NK-92 (cell line): ENCODE measurements around the gene BPIFB1.

Source experiments
- DNase-seq: peaks from one replicate; lab custom pipeline; 2025; ENCODE audit not compliant: unreplicated experiment; lab: John Stamatoyannopoulos, UW

BPIFB1 gene

DNA sequence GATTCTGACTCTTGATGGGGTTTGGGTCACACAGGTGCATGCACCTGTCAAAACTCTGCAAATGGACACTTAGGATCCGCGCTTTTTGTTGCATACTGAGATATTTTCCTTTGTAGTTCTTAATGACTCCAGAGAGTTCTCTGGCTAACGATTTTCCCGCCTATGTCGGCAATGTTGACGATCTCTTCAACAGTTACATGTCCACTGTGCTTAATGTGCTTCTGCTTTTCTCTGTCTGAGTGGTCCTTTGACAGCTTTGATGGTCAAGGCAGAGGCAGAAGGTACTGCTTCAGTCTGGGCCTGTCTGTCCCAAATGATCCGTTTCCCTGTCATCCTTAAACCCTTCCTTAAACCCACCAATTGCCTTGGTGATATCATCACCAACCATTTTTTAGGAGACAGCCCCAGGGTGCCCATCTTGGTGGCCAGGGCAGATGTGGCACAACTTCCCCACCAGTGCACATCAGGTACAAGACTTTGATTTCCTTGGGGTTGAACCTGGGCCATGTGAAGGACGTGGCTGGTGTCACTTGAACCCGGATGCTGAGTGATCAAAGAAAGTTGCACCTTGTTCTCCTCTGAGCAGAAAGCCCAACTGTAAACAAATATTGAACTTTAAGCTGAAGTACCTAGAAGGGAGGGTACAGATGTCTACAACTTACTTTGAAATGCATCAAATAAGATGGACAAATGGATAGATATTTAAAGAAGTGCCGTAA is 10.7 kb upstream of the BPIFB1 start:
- DNase-seq: no peak

DNA sequence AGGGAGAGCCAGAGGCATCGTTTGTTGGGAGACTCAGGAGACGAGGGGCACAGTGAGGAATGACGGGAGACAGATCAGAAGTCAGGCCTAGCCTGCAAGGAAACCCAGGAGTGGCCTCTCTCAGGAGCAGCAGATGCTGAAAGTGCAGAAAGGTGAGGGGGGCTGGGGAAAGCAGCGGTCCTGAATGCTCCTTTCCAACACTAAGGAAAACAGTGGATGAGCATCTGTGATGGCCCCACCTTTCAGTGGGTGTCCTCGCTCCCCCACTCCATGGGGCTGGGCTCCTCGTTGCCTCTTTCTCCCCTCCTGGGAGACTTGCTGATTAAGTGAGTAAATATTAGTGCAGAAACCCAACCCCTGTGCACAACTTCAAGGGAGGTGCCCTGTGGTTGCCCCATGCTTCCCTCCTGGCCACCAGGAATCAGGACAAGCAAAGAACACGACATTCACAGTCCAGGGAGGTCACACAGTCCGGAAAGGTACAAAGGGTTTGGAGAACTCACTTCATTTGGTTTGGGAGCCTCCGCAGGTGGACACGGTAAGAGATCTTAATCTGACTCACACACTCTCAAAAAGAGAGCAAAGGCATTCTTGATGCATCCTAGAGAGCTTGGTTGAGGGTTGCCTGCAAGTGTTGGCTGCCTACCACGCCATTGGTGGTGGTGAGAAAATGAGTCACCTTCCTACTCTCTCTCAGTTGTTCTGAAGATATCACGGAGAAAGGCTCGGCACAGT is 9.7 kb upstream of the BPIFB1 start:
- DNase-seq: no peak

DNA sequence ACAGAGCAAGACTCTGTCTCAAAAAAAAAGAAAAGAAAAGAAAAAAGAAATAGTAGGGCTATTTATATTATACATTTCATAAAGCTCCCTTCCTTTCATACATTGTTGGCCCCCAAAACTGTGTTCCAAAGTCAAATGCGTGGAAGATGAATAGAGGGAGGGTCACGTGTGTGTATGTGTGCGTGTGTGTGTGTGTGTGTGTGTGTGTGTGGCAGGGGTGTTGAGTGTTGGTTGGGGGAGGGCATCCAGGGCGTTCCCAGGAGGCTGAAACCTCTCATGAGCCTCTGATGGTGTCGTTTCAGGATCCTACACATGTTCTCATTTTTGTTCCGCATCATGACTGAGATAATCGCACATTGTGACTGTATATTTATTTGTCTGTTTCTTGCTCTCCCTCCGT is 7.8 kb upstream of the BPIFB1 start:
- no peak for DNase-seq

DNA sequence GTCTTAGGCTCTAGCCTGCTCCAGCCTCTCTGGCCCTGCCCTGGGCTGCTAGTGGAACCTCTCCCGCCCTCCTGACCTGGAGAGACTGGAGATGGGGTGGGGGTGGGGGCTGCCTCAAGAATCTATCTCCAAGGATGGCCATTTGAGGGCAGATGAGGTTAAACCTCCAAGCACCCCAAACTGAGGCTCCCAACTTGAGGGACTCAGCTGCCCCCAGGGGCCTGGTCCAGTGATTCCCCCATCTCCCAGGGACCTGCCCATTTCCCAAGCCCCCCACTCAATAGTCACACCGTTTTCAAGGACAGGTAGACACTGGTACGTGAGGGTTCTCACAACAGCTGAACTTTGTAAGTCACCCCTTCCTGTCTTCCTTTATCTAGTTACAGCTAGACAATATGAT is 7.1 kb upstream of the BPIFB1 start:
- DNase-seq: no peak

DNA sequence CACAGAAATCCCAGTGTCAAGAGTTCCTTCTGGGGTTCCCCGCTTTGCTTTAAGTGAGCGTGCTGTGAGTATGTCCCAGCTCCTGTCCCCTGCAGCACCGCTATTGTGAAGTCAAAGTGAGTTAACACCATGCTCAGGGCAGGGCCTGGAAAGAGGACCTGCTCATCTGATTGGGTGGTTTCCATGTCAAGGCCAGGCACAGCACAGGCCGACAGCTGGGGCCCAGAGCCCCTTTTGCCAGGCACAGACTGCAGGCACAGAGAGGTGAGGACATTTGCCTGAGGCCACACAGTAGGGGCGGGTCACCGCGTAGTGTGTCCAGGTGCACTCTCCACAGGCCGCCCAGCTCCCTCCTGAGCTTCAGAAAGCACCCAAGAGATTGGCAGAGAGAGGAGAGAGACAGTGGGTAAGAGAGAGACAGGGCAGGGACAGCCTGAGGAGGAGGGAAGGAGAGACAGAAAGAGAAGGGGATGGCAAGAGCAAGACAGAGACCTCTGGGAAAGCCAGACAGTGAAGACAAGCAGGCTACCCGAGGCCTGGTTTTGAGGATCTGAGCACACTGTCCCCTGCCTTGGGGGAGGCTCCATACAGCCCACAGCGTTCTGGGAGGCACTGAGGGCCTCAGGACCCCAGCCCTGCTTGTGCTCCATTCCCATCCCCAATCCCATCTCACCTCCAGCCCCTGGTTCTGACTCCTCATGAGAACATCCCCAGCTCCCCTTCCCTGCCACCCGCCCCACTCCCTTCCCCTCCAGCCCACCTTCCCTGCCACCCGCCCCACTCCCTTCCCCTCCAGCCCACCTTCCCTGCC is 6.5 kb upstream of the BPIFB1 start:
- no peak for DNase-seq

GRCh38 chr20:33277471-33278441 is 5.3 kb upstream of the BPIFB1 start:
- no peak for DNase-seq

DNA sequence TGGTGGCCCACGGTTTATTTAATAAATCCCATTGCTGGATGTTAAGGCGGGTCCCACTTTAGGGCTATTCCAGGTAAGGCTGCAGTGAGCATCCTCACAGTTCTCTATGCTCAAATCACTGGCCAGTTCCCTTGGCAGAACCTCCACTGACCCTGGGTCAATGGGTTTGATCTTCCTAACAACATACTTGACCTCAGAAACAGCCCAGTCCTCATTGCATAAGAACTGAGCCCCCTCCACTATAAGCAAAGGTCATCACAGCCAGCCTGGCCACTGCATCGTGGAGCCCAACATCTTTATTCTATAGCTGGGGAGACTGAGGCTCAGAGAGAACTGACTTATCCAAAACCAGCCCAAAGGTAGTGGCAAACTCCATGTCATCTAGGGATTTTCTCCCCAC is 4.3 kb upstream of the BPIFB1 start:
- no peak for DNase-seq

GRCh38 chr20:33279261-33279910 is 3.6 kb upstream of the BPIFB1 start:
- DNase-seq: no peak

DNA sequence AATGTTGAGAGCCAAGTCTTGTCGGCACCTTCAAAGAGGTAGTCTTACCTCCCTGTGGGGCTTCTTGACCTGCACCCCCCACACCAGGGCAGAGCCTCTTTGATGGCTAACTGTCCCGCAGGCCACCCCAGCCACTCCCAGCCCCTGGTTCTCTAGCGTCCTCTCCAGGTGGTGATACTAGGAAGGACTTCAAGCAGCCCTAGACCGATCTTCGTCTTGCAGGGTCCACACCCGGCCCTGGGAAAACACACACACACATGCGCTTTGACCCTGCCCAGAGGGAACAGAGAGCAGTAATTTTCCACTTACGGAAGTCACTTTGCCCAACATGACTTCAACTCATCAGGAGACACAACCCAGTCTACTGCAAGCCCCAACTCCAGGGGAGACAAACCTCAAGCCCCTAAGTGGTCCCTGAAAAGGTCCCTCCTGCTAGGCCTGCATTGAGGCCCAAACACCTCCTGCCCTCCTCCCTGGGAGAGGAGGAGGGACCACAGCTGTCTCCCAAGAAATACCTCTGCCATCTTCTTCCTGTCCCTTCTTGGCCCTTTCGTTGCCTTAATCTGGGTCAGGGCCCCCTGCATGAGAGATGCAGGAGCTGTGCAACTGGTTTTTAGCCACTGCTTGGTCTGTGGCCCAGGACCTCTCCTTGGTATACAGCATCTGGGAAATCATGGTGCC is 2.9 kb upstream of the BPIFB1 start:
- no peak for DNase-seq

- DNase-seq: no peak
These were observed 2.2 kb upstream of the BPIFB1 start for GRCh38 chr20:33280775-33281174.

DNA sequence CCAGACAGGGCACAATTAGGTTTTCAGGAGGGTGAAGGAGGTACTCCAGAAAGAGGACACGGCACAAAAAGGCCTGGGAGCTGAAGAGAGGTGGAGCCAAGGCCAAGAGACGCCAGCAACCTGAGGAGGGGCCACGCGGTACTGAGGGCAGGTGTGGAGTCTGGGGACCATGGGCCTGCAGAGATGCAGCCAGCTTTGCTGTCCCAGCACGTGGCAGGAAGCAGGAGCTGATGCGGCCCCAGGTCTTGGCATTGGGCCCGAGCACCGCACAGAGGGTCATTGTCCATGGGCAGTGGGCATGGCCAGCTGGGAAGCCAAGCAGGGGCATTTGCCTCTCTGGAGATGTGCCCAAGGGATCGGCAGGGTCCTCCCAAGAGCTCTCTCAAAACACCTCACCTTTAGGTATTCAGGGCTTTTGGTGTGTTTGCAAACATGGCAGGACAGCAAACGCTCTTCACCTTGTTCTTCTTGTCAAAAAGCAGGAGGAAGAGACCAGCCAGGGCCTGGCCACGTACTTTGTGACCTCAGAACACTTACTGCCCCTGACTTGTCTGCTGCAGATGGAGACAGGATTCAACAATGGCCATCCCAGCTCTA is 1.4 kb upstream of the BPIFB1 start:
- DNase-seq: no peak

- no peak for DNase-seq
These were observed 649 bp upstream of the BPIFB1 start for GRCh38 chr20:33282196-33282934.

GRCh38 chr20:33284284-33284683 is 1.3 kb downstream of the BPIFB1 start:
- no peak for DNase-seq

DNA sequence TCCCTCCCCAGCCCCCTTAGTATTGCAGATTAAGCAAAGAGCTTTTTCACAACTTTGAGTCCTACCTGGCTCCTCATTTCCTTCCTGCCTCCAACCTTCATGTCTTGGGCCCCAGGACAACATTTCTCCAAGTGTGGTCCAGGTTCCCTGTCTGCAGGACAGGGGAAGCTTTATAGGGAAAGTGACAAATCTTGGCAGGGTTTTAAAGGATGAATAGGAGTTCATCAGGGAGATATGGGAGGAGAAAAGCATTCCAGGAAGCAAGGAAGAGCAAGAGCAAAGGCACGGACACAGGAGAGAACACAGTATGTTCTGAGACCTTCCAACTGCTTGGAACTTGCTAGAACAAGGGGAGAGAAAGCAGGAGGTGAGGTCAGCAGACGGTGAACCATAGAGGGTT is 1.9 kb downstream of the BPIFB1 start:
- DNase-seq: no peak

DNA sequence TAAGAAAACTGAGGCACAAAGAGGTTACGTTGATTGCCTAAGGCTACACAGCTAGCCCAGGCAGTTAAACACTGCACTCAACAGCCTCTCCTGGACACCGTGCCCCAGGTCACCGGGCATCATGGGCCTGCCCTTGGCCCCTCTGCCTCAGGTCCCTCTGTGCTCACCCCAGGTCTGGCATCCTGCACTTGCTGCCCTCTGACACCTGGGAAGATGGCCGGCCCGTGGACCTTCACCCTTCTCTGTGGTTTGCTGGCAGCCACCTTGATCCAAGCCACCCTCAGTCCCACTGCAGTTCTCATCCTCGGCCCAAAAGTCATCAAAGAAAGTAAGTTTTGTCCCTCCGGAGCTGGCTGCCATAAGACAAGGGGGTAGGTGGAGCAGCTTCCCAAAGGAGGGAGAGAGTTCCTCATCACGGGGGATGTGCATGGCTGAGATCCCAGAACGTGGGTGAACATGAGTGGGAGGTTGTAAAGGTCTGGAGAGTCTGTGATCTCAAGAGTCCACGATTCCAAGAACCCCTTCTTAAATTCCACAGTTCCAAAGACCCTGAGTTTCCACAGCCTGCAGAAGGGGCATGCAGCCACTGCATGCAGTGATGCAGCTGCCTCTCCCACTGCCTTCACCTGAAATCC is 3.0 kb downstream of the BPIFB1 start:
- DNase-seq: no peak

DNA sequence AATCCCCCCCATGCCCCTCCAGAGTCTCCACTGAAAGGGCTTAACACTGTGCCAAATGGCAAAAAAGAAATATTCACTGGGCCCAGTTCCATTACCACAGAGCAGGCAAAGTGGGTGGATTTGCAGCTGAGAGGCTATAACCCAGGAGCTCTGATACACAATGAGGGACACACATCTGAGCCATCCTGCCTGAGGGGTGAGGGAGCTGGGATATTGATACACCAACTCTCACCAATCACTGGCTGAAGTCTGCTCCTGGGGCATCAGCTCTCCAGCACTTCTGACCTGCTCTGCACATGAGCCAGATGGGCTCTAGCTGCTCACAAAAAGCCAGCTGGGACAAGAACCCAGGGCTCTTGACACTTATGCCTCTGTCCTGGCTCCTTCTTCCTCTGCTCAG is 4.9 kb downstream of the BPIFB1 start:
- DNase-seq: no peak

- DNase-seq: no peak
These were observed 7.8 kb downstream of the BPIFB1 start for GRCh38 chr20:33290852-33291251.

GRCh38 chr20:33291416-33291815 is 8.4 kb downstream of the BPIFB1 start:
- DNase-seq: no peak
